OCI-LY7 (cell line): Measurements from ENCODE around the gene ANKRD17. TPM values are rescaled to one million over a fixed set of nuclear protein-coding genes. Genes with fewer than 3 reads are reported as not detected.
"Not testable (repeated sequence)": the region's sequence is repeated elsewhere in the genome, so short reads cannot be mapped to it uniquely, and the experiment has no call there.

Experiments used
- BruUV-seq: library from RNA; stranded (reverse); fragments of 400-500 nt; replicated peaks from 2 replicates; lab custom pipeline; 2021; lab: Mats Ljungman, UMichigan
- CTCF ChIA-PET: fragments of 300-600 bp; sonication (Branson Sonifier 250); formaldehyde crosslinking; loops from one replicate; lab custom pipeline; 2022; ENCODE audit warnings: antibody characterized with exemption; ENCODE audit not compliant: unreplicated experiment; lab: Charles Lee
- POLR2A ChIA-PET: fragments of 300-600 bp; sonication (Branson Sonifier 250); formaldehyde crosslinking; loops from one replicate; lab custom pipeline; 2022; ENCODE audit warnings: antibody characterized with exemption; lab: Charles Lee
- DNase-seq: peaks from one replicate; pipeline ENCODE4 v3.0.0-alpha.2; 2015; ENCODE audit warnings: low spot score
- H2AFZ ChIP-seq: fragments of 200-600 bp; sonication (generic), shearing (Covaris generic); 2 replicates; pipeline ENCODE4 v1.6.1; 2014; ENCODE audit warnings: mild to moderate bottlenecking, antibody characterized with exemption, low read length, moderate library complexity
- H3K27ac ChIP-seq: fragments of 200-600 bp; sonication (generic); 2 replicates; pipeline ENCODE4 v1.5.1; 2014; ENCODE audit warnings: mixed run types, low read depth, mild to moderate bottlenecking, moderate library complexity, low read length, inconsistent platforms; ENCODE audit not compliant: poor library complexity, severe bottlenecking
- H3K36me3 ChIP-seq: fragments of 200-600 bp; sonication (generic); 2 replicates; pipeline ENCODE4 v1.6.1; 2014; ENCODE audit warnings: mild to moderate bottlenecking, antibody characterized with exemption, low read length, moderate library complexity, mixed read lengths; ENCODE audit not compliant: insufficient read depth
- H3K4me1 ChIP-seq: fragments of 200-600 bp; sonication (generic); 2 replicates; pipeline ENCODE4 v1.5.1; 2014; ENCODE audit warnings: mild to moderate bottlenecking, low read length; ENCODE audit not compliant: insufficient read depth, poor library complexity, severe bottlenecking
- H3K4me2 ChIP-seq: fragments of 200-600 bp; sonication (generic); 2 replicates; pipeline ENCODE4 v1.6.1; 2014; ENCODE audit warnings: mild to moderate bottlenecking, low read length
- H3K4me3 ChIP-seq: fragments of 200-600 bp; sonication (generic); 2 replicates; pipeline ENCODE4 v1.5.1; 2014; ENCODE audit warnings: mild to moderate bottlenecking, low read depth, low read length; ENCODE audit not compliant: poor library complexity, severe bottlenecking
- H3K79me2 ChIP-seq: fragments of 200-600 bp; sonication (generic); 2 replicates; pipeline ENCODE4 v1.6.1; 2016; ENCODE audit warnings: low read depth, mild to moderate bottlenecking, low read length, moderate library complexity, mixed read lengths; ENCODE audit not compliant: insufficient read depth
- H3K9me2 ChIP-seq: fragments of 200-600 bp; sonication (generic); 2 replicates; pipeline ENCODE4 v1.6.1; 2016; ENCODE audit warnings: mild to moderate bottlenecking, low read length, mixed read lengths; ENCODE audit not compliant: insufficient read depth
- H3K9me3 ChIP-seq: fragments of 200-600 bp; sonication (generic); 2 replicates; pipeline ENCODE4 v1.6.1; 2014; ENCODE audit warnings: mild to moderate bottlenecking, mixed run types, low read length, mixed read lengths
- H4K20me1 ChIP-seq: fragments of 200-600 bp; sonication (generic); 2 replicates; pipeline ENCODE4 v1.6.1; 2014; ENCODE audit warnings: mild to moderate bottlenecking, antibody characterized with exemption, low read length, moderate library complexity, mixed read lengths; ENCODE audit not compliant: insufficient read depth
- CTCF ChIP-seq: fragments of 200-600 bp; sonication (generic); conservative IDR thresholded peaks from 2 replicates; pipeline ENCODE4 v1.5.1; 2014; ENCODE audit warnings: mild to moderate bottlenecking, antibody characterized with exemption, low read length, moderate library complexity, mixed read lengths
- EZH2phosphoT487 ChIP-seq: fragments of 200-600 bp; sonication (generic); IDR thresholded peaks from 2 replicates; pipeline ENCODE4 v1.6.1; 2018; ENCODE audit warnings: low read depth, borderline replicate concordance, mild to moderate bottlenecking, mixed run types, antibody characterized with exemption, low read length, moderate library complexity, mixed read lengths
- intact Hi-C: fragments of 100-400 bp; cut with micrococcal nuclease; formaldehyde crosslinking; loops from one replicate; pipeline ENCODE4 v1.10.0; 2022; ENCODE audit not compliant: unreplicated experiment
- total RNA-seq, 2 experiments: library from RNA; depleted of rRNA in 1 of 2; stranded (reverse); fragments of >200 nt in 1 of 2; shearing (Covaris generic) in 1 of 2; gene quantifications; 2 replicates each; pipeline ENCODE4 v1.2.3, GENCODE V29; 2014 to 2022

ANKRD17 gene
- total RNA-seq, 2 experiments from 2014 or later = 39.4 to 77.4 TPM

- H2AFZ ChIP-seq = peak overlapping the region; percentile 67
- peaks cover 36% of the 10 kb centered on the region for H4K20me1 ChIP-seq
- no TSS peak for BruUV-seq
- no peaks in the 10 kb centered on the region for H3K9me3 ChIP-seq
- H3K79me2 ChIP-seq = peaks cover 78% of the 10 kb centered on the region
- peak overlapping the region; percentile 92 for H3K4me2 ChIP-seq
- peaks cover 55% of the 10 kb centered on the region for H3K4me1 ChIP-seq
- TF ChIP-seq EZH2phosphoT487 (no peak), CTCF (no peak)
- intact Hi-C loops = loop anchor here (2.0 to 10.0 kb wide), 4 partner anchors 116 to 556 kb away; no protein-coding TSS in a partner anchor
- DNase-seq = peak; percentile 28
- H3K36me3 ChIP-seq = peaks cover 55% of the 10 kb centered on the region
- peak overlapping the region; percentile 84 for H3K27ac ChIP-seq
- ChIA-PET CTCF (interaction anchor here (0.6 to 0.8 kb wide), 2 partner anchors 186 to 1041 kb away, joined by 3 to 7 read pairs; no protein-coding TSS in a partner anchor), POLR2A (interaction anchor here (0.5 to 3.1 kb wide), 11 partner anchors 9 to 1451 kb away, joined by 3 to 20 read pairs (median 5); no protein-coding TSS in a partner anchor)
- H3K4me3 ChIP-seq = peak overlapping the region; percentile 99
- H3K9me2 ChIP-seq = no peaks in the 10 kb centered on the region
Measured at GRCh38 chr4:73257651-73258435, 755 bp downstream of the ANKRD17 start.

- Histone ChIP-seq H3K36me3 (peaks cover 60% of the 10 kb centered on the region), H3K4me1 (peaks cover 53% of the 10 kb centered on the region), H3K79me2 (peaks cover 84% of the 10 kb centered on the region), H4K20me1 (peaks cover 42% of the 10 kb centered on the region), H3K4me2 (peak overlapping the region; percentile 92), H3K4me3 (peak overlapping the region; percentile 99), H3K9me3 (no peaks in the 10 kb centered on the region), H3K9me2 (no peaks in the 10 kb centered on the region), H3K27ac (peak overlapping the region; percentile 84), H2AFZ (no peak overlapping the region)
- POLR2A ChIA-PET = interaction anchor here (0.5 to 3.1 kb wide), 6 partner anchors 9 to 186 kb away, joined by 3 to 11 read pairs (median 4); no protein-coding TSS in a partner anchor
- BruUV-seq = no TSS peak
- peak; percentile 91 for TF ChIP-seq CTCF
- TF ChIP-seq EZH2phosphoT487 = no peak
- CTCF ChIA-PET = interaction anchor here (0.8 kb wide), 1 partner anchor 185 kb away, joined by 3 read pairs; no protein-coding TSS in a partner anchor
- intact Hi-C loops = loop anchor here (5.0 to 10.0 kb wide), 3 partner anchors 115 to 555 kb away; no protein-coding TSS in a partner anchor
- DNase-seq = peak; percentile 77
Measured at GRCh38 chr4:73257234-73257633, 1.4 kb downstream of the ANKRD17 start.

GRCh38 chr4:73255847-73256246 is 2.8 kb downstream of the ANKRD17 start:
- DNase-seq, CTCF ChIA-PET, H3K27ac ChIP-seq, H2AFZ ChIP-seq, H3K9me3 ChIP-seq, BruUV-seq, H3K9me2 ChIP-seq: not testable (repeated sequence)
- H4K20me1 ChIP-seq = peaks cover 56% of the 10 kb centered on the region
- peaks cover 92% of the 10 kb centered on the region for H3K79me2 ChIP-seq
- intact Hi-C loops = loop anchor here (5.0 to 10.0 kb wide), 3 partner anchors 114 to 554 kb away; no protein-coding TSS in a partner anchor
- peak overlapping the region; percentile 99 for H3K4me3 ChIP-seq
- H3K4me2 ChIP-seq = peak overlapping the region; percentile 92
- H3K4me1 ChIP-seq = peaks cover 44% of the 10 kb centered on the region
- H3K36me3 ChIP-seq = peaks cover 73% of the 10 kb centered on the region
- POLR2A ChIA-PET = interaction anchor here (1.1 to 1.4 kb wide), 3 partner anchors 10 to 20 kb away, joined by 4 to 6 read pairs (median 6); no protein-coding TSS in a partner anchor
